AG20443 (cell line): ENCODE data around the gene HOXD11.

Experiments
- DNase-seq: peaks from one replicate; pipeline ENCODE4 v3.0.0; 2012; ENCODE audit warnings: low spot score, mixed read lengths

The HOXD11 gene

GRCh38 chr2:176120364-176121189 is 13.5 kb downstream of the HOXD11 start:
- DNase-seq, result no peak

DNA sequence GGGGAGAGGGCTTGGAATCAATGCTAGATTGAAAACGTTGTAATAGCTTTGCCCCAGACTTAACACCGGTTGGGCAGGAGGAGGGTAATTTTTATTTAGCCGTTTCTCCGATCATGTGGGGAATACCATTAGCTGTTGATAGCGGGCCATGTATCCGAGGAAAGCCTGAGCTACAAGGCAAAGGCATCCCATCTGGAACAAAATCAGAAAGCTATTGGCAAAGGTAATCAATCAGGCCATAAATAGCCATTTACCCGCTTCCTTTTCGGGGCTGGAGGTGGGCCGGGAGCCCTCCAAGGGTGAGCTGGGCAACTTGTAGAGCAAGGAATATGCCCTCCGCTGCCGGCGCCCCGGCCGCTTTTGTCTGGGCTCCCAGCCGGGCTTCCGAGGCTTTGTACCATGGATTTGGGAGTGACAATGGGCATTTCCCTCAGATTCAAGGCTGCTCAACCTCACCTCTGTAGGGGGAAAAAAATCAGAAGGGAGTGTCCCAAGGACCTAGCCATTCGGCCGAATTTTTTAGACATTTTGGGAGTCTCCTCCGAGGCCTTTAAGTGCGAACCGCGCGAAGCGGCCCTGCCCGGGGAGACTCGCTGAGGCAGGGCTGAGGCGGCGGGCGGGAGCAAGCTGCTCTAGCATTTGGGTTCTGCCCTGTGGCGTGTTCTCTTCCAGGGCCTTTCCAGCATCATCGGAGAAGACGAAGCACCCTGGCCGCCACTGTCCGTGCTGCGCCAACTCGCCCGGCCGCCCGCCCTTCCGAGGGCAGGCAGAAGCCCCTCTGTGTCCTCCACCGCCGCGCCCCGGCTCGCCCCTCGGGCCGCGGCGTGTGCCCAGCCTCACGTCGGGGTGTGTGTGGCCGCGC is 14.3 kb downstream of the HOXD11 start:
- no peak for DNase-seq

DNA sequence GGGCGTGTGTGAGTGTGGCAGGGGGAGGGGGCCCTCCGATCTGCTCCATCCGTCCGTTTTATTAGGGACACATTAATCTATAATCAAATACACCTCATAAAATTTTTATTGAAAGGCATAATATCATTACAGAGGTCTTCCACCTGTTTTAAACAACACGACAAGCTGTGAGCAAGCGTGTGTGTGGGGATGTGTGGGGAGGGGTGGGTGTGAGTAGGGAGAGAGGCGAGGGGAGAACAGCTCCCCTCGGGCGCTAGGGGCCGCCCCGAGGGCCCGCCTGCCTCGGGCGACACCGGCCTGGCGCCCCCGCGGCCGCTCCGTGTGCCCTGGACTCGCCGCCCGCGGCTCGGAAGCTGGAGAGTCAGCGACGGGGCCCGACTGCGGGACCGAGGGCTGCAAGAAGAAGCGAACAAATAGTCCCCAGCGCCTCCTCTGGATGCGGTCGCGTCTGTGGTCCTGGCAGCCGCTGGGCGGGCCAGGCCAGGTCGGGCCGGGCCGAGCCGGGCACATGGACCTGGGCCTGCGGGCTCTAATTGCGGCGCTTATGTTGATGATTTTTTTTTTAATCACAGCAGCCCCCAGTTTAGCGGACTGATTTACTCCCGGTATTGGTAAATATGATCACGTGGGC is 15.1 kb downstream of the HOXD11 start:
- DNase-seq, result peak; percentile 73

GRCh38 chr2:176122683-176123410 is 15.8 kb downstream of the HOXD11 start, which contains the start of gene HOXD9:
Gene HOXD9, plus strand, starts transcription at chr2:176122719. Its CDS starts 50 bp downstream, at chr2:176122769.
- peak; percentile 83 for DNase-seq

GRCh38 chr2:176123411-176124109 is 16.5 kb downstream of the HOXD11 start:
- DNase-seq, result no peak

DNA sequence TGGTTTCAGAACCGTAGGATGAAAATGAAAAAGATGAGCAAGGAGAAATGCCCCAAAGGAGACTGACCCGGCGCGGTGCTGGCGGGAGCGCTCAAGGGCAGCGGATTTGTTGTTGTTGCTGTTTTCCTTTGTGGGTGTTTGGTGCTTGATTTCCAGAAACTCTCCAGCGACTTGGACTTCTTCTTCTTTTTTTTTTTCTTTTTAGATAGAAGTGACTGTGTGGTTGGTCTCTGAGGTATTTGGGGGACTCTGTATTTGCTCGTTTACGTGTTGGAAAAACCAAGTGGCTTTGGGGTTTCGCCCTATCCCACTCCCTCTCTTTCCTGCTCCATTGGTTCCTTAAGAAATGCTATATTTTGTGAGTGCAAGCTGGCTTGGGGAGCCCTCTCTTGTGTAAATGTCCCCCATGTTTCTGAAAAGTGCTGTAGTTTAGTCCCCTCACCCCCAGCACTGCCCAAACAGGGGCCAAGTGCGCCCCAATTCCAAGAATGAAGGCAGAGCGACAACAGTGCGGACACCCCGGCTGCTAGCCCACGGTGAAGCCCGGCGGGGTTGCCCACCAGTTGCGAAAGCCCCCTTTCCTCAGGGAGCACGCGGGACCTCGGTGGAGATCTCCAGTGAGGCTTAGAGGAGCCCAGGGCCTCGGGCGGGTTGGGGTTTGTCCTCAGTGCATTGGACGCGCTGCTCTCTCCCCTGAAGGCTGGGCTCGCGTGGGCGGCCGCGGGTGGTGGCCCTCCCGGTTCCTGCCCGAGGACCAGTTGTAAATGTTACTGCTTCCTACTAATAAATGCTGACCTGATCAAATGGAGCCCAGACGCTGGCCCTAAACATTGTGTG is 17.2 kb downstream of the HOXD11 start:
- DNase-seq, result no peak

DNA sequence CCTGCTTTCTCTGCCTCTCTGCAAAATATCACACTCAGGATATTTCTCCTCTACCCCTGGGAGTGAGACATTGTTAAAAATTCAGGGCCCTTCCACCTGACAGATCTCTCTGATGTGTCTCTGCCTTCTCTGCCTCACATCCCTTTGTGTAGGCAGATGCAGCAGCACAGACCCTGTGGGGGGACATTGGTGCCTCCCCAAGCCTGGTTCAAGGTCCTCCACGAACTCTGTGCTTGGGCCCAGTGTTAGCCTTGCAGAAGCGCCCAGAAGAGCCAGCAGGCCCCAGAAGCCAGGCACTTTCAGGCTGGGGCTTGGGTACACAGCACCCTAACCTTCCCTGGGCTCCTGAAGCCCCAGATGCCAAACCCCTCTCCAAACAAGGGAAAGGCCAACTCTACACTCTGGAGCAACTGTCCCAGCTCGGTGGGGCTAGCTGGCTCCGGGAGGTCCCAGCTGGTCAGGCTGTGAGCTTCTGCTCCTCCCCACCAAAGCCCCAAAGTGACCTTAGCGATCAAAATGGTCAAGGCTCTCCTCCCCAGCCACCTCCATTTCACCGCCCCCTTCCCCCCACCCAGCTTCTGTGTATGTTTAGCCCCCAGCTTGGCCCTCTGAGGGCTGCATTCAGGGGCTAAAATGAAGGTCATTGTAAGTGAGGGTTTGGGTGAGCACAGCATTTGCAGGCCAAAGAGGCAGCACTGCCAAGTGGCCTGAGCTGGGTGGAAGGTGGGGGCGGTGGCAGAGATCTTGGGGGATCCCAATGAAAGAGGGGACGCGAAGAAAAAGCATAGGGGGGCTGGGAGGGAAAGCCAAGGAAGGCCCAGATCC is 18.1 kb downstream of the HOXD11 start:
- DNase-seq, result no peak

GRCh38 chr2:176125772-176126054 is 18.6 kb downstream of the HOXD11 start:
- DNase-seq, result no peak

- DNase-seq, result no peak
These were observed 20.1 kb downstream of the HOXD11 start for GRCh38 chr2:176126929-176127773.

DNA sequence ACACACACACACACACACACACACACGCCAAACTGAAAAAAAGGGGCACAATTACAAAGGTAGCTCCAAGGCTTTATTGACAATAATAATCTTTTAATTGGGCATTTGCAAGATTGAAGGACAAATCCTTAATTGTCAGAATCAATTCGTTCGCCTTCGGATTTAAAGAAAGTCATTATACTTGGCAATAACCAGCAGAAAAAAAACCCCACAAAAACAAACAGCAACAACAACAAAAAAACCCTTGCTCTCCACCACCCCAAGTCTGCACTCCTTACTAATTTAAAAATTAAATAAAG is 20.6 kb downstream of the HOXD11 start:
- DNase-seq, result no peak

- no peak for DNase-seq
These were observed 21.3 kb downstream of the HOXD11 start for GRCh38 chr2:176128172-176128981.

DNA sequence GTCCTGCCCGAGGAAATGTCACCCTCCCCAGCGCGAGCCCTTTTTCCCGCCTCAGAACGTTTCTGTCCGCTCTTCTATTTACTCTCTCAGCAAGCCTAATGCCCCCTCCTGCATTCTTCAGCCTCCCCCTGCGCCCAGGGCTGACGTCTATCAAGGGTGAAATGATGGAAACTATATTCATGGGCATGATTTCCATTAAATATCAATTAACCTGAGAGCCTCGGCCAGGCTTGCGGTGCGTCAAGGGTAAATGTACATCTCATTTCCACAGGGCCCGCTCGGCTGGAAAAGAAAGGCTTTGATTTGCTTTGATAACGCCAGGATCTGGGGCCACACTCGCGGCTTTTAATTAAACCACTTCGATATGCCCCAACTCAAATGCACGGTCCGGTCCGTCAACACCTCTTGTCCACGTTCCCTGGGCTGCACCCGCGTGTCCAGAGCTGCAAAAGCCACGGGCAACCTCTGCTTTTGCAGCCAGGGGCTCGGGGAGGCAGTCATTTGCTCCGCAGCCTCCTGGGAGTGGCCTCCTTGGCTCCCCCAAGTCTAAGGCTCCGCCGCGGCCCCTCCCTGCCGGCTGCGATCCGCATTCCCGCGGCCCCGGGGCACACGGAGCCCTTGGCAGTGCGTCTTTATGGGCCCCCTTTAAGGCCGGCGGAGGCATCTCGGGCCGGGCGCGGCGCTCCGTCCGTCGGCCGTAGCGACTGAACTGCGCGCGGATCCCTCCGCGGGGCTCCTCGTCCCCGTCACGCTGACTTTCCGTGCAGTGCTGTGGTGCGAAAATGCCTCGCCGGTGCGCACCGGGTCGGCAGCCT is 22.1 kb downstream of the HOXD11 start, which contains the start of gene HOXD8:
Gene HOXD8, plus strand, starts transcription at position 724 of the 815 bp plus-strand sequence. CDS start 662 bp downstream, outside the sequence.
- DNase-seq, result peak; percentile 86

GRCh38 chr2:176129813-176130146 is 22.7 kb downstream of the HOXD11 start:
- DNase-seq, result peak; percentile 67

DNA sequence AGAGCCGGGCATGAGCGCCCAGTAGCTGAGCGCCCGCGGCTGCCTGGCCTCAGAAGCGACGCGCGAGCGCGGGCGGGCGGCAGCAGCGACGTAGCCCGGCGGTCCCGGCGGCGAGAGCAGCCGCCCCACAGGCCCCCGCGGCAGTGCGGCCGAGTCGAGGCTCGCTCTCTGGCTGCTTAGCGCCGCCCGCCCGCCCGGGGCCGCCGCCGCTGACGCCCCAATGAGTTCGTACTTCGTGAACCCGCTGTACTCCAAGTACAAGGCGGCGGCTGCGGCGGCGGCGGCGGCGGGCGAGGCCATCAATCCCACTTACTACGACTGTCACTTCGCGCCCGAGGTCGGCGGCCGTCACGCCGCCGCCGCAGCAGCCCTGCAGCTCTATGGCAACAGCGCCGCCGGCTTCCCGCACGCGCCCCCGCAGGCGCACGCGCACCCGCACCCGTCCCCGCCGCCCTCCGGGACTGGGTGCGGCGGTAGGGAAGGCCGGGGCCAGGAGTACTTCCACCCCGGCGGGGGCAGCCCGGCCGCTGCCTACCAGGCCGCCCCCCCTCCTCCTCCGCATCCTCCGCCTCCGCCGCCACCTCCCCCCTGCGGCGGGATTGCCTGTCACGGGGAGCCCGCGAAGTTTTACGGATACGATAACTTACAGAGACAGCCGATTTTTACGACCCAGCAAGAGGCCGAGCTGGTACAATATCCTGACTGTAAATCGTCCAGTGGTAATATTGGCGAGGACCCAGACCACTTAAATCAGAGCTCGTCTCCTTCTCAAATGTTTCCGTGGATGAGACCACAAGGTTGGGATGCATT is 23.3 kb downstream of the HOXD11 start:
- peak; percentile 71 for DNase-seq

- DNase-seq, result no peak
These were observed 24.1 kb downstream of the HOXD11 start for GRCh38 chr2:176130957-176131847.
